A673 (cell line): Measurements from ENCODE around the gene AANAT. TPM values are rescaled to one million over a fixed set of nuclear protein-coding genes. Genes with fewer than 3 reads are reported as not detected.

ENCODE experiments used
- BruUV-seq: library from RNA; stranded (reverse); fragments of 400-500 nt; replicated peaks from 2 replicates; lab custom pipeline; 2021; lab: Mats Ljungman, UMichigan
- CTCF ChIA-PET: fragments of 300-600 bp; sonication (Branson Sonifier 250); formaldehyde crosslinking; loops from one replicate; lab custom pipeline; 2022; ENCODE audit warnings: antibody characterized with exemption; lab: Charles Lee
- POLR2A ChIA-PET: fragments of 300-600 bp; sonication (Branson Sonifier 250); formaldehyde crosslinking; loops from one replicate; lab custom pipeline; 2022; ENCODE audit warnings: antibody characterized with exemption; ENCODE audit not compliant: low non-redundant PET; lab: Charles Lee
- DNase-seq: peaks from one replicate; pipeline ENCODE4 v3.0.0-alpha.2; 2015; ENCODE audit warnings: low spot score
- H3K27ac ChIP-seq: fragments of 200-600 bp; sonication (generic); 2 replicates; pipeline ENCODE4 v1.5.1; 2016; ENCODE audit warnings: mixed run types, low read depth, mild to moderate bottlenecking, mixed read lengths, antibody characterized with exemption, low read length; ENCODE audit not compliant: poor library complexity, severe bottlenecking
- H3K27me3 ChIP-seq: fragments of 200-600 bp; sonication (generic); replicated peaks from 2 replicates; pipeline ENCODE4 v1.6.1; 2017; ENCODE audit warnings: mixed run types, low read depth, mild to moderate bottlenecking, mixed read lengths, antibody characterized with exemption, low read length; ENCODE audit not compliant: insufficient read depth, poor library complexity
- H3K36me3 ChIP-seq: fragments of 200-600 bp; sonication (generic); 2 replicates; pipeline ENCODE4 v1.6.1; 2016; ENCODE audit warnings: mixed run types, mild to moderate bottlenecking, mixed read lengths, antibody characterized with exemption, low read length; ENCODE audit not compliant: insufficient read depth, poor library complexity, severe bottlenecking
- H3K4me1 ChIP-seq: fragments of 200-600 bp; sonication (generic); 2 replicates; pipeline ENCODE4 v1.6.1; 2017; ENCODE audit warnings: mixed run types, mild to moderate bottlenecking, mixed read lengths, antibody characterized with exemption, low read length; ENCODE audit not compliant: insufficient read depth, poor library complexity, severe bottlenecking
- H3K4me3 ChIP-seq: fragments of 200-600 bp; sonication (generic); 2 replicates; pipeline ENCODE4 v1.5.1; 2016; ENCODE audit warnings: low read depth, mixed run types, mild to moderate bottlenecking, mixed read lengths, low read length; ENCODE audit not compliant: poor library complexity, severe bottlenecking
- H3K9me3 ChIP-seq: fragments of 200-600 bp; sonication (generic); 2 replicates; pipeline ENCODE4 v1.6.1; 2016; ENCODE audit warnings: mixed run types, low read depth, mild to moderate bottlenecking, mixed read lengths, antibody characterized with exemption, low read length; ENCODE audit not compliant: poor library complexity, severe bottlenecking
- EZH2 ChIP-seq: fragments of 200-600 bp; sonication (generic); IDR thresholded peaks from 2 replicates; pipeline ENCODE4 v1.6.1; 2017; ENCODE audit warnings: borderline replicate concordance, low read depth, mild to moderate bottlenecking, mixed read lengths, antibody characterized with exemption, low read length; ENCODE audit not compliant: poor library complexity, severe bottlenecking
- intact Hi-C: fragments of 100-400 bp; cut with micrococcal nuclease; formaldehyde crosslinking; loops from one replicate; pipeline ENCODE4 v1.10.0; 2022; ENCODE audit not compliant: unreplicated experiment
- total RNA-seq: library from RNA; stranded (reverse); gene quantifications from 2 replicates; pipeline ENCODE4 v1.2.3, GENCODE V29; 2021
- TF ChIP-seq, protein P1 (sequence below): fragments of 300-800, 200-600 bp; sonication (generic); conservative IDR thresholded peaks from 2 replicates; pipeline ENCODE4 v1.5.1; 2017; ENCODE audit warnings: low read depth, mild to moderate bottlenecking, antibody characterized with exemption, low read length, moderate library complexity, mixed read lengths

The AANAT gene
- total RNA-seq, 1 experiment from 2014 or later, result not detected

GRCh38 chr17:76490112-76490710 lies 22.8 kb downstream of the AANAT start:
- Histone ChIP-seq H3K4me1 (peaks cover 16% of the 10 kb centered on the region), H3K9me3 (no peaks in the 10 kb centered on the region), H3K36me3 (no peaks in the 10 kb centered on the region), H3K4me3 (no peak overlapping the region), H3K27me3 (no peaks in the 10 kb centered on the region), H3K27ac (no peak overlapping the region)
- ChIA-PET POLR2A (no interaction called here), CTCF (no interaction called here)
- BruUV-seq, result no TSS peak
- intact Hi-C loops, result no loop called here
- no peak for TF ChIP-seq EZH2
- TF ChIP-seq, protein P1, sequence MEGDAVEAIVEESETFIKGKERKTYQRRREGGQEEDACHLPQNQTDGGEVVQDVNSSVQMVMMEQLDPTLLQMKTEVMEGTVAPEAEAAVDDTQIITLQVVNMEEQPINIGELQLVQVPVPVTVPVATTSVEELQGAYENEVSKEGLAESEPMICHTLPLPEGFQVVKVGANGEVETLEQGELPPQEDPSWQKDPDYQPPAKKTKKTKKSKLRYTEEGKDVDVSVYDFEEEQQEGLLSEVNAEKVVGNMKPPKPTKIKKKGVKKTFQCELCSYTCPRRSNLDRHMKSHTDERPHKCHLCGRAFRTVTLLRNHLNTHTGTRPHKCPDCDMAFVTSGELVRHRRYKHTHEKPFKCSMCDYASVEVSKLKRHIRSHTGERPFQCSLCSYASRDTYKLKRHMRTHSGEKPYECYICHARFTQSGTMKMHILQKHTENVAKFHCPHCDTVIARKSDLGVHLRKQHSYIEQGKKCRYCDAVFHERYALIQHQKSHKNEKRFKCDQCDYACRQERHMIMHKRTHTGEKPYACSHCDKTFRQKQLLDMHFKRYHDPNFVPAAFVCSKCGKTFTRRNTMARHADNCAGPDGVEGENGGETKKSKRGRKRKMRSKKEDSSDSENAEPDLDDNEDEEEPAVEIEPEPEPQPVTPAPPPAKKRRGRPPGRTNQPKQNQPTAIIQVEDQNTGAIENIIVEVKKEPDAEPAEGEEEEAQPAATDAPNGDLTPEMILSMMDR, result no peak
- no peak for DNase-seq

DNA sequence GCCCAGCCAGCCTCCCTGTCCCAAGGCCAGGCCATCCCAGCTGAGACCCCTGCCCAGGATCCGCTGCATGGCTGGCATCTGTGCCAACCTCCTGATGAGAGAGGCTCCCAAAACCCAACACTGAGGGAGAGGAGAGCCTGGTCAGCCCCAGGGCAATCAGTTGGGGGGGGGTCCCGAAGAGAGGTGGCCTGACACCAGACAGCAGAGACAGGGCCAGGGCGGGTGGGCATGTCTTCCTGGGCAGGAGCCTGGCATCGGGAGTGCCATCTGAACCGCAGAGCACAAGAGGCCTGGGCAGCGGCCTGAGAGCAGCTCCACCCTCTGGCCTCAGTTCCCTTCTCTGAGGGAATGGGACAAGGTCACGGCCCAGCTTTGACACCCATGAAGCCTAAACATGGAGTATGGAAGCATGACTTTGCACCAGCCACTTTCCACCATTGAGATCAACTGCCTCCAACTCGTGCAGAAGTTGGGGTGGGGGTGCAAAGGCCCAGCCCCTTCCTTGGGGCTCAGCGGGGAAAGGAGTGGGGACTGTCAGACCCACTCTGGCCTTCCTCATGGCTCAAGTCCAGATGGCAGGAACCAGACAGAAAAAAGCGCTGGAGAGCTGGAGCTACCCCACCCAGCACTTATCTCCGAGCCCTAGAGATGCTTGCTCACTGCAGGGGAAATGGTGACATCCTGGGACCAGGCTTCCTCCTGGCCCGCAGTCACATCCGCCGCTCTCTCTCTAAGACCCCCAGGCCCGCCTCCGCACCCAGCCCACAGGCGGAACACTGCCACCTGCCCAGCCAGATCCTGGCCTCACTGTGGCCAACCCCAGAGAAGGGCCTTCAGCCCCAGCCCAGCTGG lies 24.1 kb downstream of the AANAT start:
- TF ChIP-seq, protein P1, result no peak
- no peak for TF ChIP-seq EZH2
- Histone ChIP-seq H3K36me3 (no peaks in the 10 kb centered on the region), H3K4me1 (peaks cover 25% of the 10 kb centered on the region), H3K9me3 (no peaks in the 10 kb centered on the region), H3K27ac (no peak overlapping the region), H3K4me3 (no peak overlapping the region), H3K27me3 (no peaks in the 10 kb centered on the region)
- no TSS peak for BruUV-seq
- ChIA-PET CTCF (no interaction called here), POLR2A (no interaction called here)
- intact Hi-C loops, result no loop called here
- DNase-seq, result no peak

DNA sequence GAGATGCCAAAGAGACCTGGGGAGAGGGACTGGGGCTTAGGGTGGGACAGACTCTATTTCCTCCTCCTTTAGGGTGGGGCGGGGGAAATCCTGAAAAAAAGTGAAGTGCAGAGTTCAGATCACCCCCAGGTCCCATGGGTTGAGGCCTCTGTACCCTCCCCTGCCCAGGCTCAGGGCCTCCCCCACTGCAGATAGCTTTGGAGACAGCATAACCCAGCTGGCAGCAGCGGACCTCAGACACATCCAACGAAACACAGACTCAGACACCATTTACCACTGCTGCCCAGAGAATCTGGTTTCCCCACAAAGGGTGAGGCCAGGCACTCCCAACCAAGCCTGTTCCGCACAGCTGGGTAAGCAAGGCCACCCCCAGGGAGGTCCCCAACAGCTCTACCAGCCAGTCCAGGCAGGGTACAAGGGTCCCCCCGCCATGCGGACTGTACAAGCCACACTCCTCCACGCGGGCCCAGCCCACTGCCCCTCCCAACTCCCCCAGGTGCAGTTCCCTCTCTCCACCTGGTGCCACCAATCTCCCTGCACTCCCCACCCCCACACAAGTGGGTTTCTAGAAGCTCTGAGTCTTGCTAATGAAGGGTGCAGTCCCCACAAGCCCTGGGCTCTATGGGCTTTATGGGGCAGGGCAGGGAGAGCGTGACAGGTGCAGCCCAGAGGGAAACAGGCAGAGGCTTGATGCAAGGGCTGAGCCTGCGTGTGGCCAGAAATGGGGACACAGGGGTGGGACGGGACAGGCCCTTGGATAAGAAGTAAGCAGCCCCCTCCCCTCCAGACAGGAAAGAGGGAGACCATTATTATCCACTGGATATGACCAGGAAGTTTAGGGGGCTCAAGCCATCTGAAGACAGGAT lies 25.0 kb downstream of the AANAT start:
- Histone ChIP-seq H3K27ac (no peak overlapping the region), H3K36me3 (no peaks in the 10 kb centered on the region), H3K4me1 (peaks cover 30% of the 10 kb centered on the region), H3K4me3 (no peak overlapping the region), H3K9me3 (no peaks in the 10 kb centered on the region), H3K27me3 (no peaks in the 10 kb centered on the region)
- no TSS peak for BruUV-seq
- intact Hi-C loops, result no loop called here
- no peak for DNase-seq
- CTCF ChIA-PET, result interaction anchor here (0.5 kb wide), 1 partner anchor 35 kb away, joined by 12 read pairs; no protein-coding TSS in a partner anchor
- POLR2A ChIA-PET, result no interaction called here
- no peak for TF ChIP-seq EZH2
- TF ChIP-seq, protein P1, result no peak
